Stimulated activated CD4-positive, alpha-beta T cell treated with anti-CD3 and anti-CD28 coated beads, Interleukin-2, amount 100 ng/mL, for 48 hours (primary cell): ENCODE data around the gene BOD1L2.

Experiments
- DNase-seq, 2 donors: peaks; one replicate each; pipeline ENCODE4 v3.0.0-alpha.2; 2020

BOD1L2 gene

DNA sequence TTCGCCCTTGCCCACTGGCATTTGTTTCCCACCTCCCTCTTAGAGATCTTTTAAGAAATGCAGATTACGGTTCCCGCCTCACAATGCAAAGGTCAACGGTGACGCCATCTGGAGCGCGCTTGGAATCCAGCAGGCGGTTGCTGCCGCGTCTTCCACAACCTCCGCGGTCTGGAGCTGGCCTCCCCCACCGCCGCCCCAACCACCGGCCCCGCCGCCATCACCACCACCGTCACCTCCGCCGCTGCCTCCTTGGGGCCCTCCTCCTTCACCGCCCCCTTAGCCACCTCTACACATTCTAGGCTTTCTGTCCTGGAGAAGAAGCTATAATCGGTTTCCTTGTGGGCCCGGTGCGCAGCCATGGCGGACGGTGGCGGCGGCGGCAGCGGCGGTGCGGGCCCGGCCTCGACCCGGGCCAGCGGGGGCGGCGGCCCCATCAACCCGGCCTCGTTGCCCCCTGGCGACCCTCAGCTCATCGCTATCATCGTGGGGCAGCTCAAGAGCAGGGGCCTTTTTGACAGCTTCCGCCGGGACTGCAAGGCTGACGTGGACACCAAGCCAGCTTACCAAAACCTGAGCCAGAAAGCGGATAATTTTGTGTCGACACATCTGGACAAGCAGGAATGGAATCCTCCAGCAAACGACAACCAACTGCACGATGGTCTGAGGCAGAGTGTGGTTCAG is at the start of gene BOD1L2:
Gene BOD1L2 (plus strand): TSS at position 132 of the 681 bp plus-strand sequence. CDS start 226 bp downstream, at position 358.
- DNase-seq: no peak

DNA sequence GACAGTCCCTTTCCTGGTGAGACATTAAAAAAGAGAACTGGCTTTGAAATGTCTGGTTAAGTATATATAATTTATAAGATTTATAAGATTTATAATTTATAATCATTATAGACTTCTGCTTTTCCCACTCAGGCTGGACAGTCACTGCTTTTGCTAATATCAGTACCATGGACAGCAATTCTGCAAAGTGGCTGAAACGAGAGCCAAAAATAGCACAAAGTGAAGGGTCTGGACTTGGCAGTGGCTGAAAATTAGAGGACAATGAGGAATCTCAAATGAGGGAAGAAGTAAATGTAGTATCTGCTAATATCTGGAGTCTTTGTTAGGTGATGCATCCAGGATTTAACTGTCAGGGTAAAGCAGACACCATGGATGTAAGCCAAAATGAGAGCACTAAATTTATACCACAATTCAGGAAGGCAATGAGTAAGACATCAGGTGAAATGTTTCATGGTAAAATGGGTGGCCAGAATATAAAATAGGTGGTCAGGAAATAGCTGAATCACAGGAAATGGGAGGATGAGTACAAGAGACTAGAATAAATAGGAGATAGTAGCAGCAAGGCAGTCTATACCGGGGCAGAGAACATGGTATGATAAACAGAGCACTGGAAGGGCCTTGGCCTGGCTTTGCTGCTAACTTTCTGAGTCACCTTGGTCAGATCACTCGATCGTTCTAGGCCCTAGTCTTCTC is 39.6 kb upstream of the BOD1L2 start:
- no peak for DNase-seq

DNA sequence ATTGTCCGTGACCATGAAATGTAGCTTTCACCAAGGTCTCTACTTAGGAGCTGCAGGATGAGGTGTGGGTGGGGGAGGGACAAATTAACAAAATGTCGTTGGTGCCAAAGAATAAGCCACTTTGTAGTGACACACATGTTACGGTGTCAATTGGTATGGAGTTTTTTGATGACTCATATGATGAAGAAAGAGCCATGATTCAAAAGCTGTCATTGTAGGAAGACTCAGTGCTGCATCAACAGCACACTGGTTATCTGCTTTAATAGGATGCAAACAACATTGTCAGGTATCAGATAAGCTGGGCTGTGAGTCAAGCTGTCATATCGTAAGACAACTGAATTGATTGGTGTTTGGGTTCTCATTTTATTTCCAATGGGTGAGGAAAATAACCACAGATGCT is 36.6 kb upstream of the BOD1L2 start:
- no peak for DNase-seq

GRCh38 chr18:57113799-57114420 is 33.0 kb upstream of the BOD1L2 start:
- no peak for DNase-seq

- DNase-seq: no peak
These were observed 30.2 kb upstream of the BOD1L2 start for GRCh38 chr18:57116598-57117132.

DNA sequence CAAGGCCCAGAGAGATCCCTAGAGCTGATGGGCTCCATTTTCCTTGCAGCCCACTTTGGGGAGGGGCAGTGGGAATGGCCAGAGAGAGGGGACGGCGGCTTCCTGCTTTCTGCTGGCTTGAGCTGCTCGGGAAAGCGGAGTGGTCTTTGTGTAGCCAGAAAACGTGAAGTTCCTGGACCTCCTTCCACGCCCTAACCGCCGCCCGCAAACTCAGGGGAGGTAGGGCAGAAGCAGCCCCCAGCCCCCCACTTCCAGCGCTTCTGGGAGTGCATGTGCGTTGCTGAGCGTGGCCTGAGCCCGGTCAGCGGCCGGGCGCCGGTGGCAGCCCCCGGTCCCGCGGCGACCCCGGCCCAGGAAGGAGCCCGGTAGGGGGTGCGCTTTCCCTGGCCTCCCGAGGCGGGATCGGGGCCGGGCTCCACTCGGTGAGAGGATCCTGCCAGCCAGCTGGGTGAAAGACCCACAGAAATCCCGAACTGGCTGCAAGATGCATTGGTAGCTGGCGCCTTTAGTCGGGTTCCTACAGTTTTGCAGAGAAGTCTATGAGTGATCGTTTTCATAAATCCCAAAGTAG is 25.3 kb upstream of the BOD1L2 start:
- DNase-seq: no peak

DNA sequence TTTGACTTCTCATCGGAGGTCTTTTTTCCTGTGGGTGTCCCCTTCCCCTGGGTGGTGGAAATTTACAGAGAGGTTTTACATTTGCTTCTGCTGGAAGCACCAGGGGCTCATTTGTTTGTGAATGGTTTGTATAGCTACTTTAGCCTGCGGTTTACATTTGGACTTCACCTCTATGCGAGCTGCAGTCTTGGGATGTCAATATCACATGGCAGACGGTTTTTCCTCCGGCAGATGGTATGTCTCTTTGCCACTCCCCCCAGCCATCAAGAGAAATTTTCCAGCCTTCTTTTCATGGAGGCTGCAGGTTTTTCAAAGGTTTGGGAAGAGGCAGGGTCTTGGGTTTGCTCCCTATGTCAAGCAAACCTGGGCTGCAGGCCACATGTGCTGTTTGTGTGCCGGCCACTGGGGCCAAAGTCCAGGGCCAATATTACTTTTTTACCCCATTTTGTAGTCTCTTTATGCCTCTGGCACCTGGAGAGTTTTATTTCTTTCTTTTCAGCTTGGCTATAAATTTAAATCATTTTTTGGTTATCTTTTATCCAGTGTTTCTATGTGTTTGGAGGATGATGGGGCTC is 23.9 kb upstream of the BOD1L2 start:
- DNase-seq: no peak

- no peak for DNase-seq
These were observed 21.3 kb upstream of the BOD1L2 start for GRCh38 chr18:57125627-57126026.

- DNase-seq: no peak
These were observed 18.5 kb upstream of the BOD1L2 start for GRCh38 chr18:57128220-57128932.

DNA sequence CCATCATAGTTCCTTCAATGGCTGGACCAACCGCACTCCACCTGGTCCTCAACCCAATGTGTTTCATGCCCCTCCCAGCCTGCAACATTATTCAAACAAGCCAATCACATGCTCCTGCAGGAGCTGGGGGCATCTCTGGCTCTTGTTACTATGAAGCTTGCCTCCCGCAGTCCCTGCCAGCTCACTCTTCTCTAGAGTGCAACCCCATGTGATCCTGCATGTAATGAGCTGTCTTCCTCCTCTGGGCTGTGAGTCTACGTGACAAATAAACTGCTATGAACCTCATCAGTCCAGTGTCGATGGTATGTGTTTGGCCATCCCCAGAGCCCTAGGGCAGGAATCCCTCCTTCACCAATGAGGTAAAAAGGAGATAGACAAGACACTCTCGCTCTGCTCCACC is 15.8 kb upstream of the BOD1L2 start:
- DNase-seq: no peak

GRCh38 chr18:57131782-57132181 is 15.1 kb upstream of the BOD1L2 start:
- no peak for DNase-seq

DNA sequence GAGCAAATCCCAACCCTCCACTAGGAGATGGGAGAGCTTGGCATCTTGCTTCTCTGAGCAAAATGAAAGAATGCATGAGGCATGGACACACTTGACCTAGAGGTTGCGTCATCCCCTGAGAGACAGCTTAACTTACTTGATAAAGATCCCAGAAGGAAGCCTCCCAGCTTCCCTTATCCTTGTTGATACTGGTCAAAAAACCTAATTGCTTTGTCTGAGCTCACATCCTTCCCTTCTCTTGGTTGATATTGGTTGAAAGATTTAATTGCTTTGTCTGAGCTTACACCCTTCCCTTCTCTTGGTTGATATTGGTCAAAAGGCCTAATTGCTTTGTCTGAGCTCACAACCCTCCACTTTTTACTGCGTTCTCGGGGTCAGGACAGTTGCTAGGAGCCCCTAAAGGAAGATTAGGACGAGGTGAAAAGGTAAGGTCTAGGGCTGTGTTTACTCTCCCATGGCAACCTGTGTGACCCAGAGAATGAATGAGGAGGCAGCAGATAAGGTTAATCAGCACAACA is 12.2 kb upstream of the BOD1L2 start:
- DNase-seq: no peak

DNA sequence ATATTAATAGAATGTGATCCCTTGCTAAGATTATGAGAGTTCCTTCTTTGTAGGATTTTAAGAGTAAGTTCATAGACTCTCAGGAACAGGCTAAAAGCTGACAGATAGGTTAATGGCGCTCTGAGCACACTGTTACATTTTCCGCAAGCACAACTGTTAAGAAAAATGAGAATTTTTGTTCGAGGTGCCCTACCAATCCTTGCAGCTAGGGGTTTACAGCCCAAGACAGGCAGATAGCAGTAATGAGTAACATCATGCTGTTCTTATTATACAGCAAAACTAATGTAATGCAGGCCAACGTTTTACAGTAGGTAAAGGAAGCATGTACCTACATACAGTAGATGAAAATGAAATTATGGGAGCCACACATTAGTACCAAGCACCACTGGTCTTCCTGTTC is 11.2 kb upstream of the BOD1L2 start:
- no peak for DNase-seq

- no peak for DNase-seq
These were observed 9.0 kb upstream of the BOD1L2 start for GRCh38 chr18:57137847-57138246.

DNA sequence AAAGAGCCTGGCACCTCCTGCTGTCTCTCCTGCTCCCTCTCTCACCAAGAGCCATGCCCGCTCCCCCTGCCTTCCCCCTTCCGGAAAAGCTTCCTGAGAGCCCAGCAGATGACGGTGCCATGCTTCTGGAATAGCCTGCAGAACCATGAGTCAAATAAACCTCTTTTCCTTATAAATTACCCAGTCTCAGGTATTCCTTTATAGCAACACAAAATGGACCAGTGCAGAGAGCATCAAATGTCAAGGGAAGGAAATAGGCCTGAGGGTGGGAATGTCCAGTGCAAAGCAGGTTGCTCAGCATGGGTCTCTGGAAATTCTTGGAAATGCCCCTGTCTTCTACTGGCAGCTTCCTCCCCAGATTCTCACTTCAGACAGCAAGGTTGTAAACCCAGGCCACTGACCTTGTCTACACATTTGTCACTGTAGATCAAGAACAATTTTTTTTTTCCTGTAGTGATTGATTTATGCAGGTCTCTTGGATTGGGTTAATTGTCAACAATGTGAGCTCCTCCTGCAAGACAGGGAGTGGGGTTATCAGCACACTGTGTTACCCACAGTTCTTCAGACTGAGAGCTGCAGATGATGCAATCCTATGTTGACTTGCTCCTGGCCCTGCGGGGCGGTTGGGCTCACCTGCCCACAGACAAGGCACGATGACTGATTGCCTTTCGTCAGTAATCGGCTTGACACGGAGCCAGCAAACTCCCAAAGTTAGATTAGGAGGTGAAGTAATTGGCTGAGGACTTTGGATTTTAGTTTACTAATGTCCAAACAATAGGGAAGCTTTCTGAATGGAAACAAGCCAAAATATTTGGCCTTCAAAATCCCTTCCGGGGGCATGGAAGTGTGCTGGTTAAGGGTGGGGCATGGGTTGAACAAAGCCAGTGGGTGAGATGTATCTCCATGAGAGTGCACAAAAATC is 5.4 kb upstream of the BOD1L2 start:
- no peak for DNase-seq

GRCh38 chr18:57142324-57142723 is 4.6 kb upstream of the BOD1L2 start:
- no peak for DNase-seq

DNA sequence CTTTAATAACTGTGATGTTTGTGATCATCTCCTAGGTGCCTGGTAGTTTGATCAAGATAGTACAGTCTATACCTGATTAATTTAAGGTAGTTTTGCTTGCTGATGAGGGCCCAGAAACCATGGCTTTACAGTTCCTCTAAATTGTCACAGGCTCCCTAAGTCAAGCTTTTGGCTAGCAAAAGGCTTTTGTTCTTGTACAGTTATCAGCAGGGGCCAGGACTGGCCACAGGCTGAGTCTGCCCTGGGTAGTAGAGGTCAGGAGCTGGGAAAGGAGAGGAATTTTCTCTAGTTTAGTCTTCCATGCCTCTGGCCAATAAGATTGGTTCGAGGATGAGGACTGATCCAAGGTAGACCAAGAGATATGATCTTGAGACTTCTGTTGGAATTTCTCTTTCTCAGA is 3.6 kb upstream of the BOD1L2 start:
- no peak for DNase-seq

GRCh38 chr18:57148263-57148662 is 1.4 kb downstream of the BOD1L2 start:
- no peak for DNase-seq

DNA sequence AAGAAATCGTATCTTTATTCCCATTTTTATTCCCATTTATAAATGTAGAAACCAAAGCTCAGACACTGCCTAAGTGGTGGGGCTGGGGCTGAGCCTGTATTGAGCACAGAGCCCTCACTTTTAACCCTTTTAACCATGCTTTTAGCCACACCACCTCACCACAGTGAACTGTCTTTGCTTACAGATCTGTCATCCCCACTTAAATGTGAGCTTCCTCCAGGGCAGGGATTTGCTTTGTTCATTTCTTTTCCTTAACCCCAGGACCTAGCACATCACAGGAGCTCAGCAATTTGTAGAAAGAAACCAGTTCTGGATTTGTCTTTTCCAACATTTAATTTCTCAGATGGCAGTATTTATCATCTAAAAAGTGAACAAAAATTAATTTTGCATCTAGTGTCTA is 2.2 kb downstream of the BOD1L2 start:
- DNase-seq: no peak

DNA sequence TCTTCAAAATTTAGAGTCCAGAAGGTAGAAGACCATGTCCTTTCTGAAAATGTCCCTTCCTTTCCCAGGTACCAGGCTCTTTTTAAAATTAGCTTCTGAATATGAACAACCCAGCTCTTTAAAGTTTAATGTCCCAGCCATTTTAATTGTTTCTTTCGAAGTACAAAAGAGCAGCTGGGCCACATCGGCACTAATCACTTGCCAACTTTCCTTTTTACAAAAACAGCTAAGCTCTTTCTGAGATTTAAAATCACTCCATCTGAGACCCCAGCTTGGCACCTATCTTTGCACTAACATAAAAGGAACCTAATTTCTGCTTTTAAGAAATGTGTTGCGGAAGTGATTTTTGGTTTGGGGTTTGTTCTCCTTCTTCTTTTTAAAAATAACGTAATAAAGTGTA is 2.6 kb downstream of the BOD1L2 start:
- DNase-seq: no peak

- DNase-seq: no peak
These were observed 3.2 kb downstream of the BOD1L2 start for GRCh38 chr18:57150081-57150480.
